ENCODE results near the gene DAPK2. TPM values are rescaled to one million over a fixed set of nuclear protein-coding genes. Genes with fewer than 3 reads are reported as not detected.

DAPK2 gene
- total RNA-seq, 1 donor from 2014 or later: 2.6 TPM

GRCh38 chr15:64024172-64025050 is 21.9 kb downstream of the DAPK2 start:
- Mint-ChIP-seq H3K27ac (no peak overlapping the region), H3K4me3 (no peak overlapping the region), H3K27me3 (ENCODE audit: low read depth) (no peaks in the 10 kb centered on the region), H3K9me3 (peaks cover 6% of the 10 kb centered on the region), H3K4me1 (peaks cover 3% of the 10 kb centered on the region), H3K36me3 (no peaks in the 10 kb centered on the region)
- no peak for DNase-seq (ENCODE audit: low spot score in 2 of 2, unreplicated experiment in 2 of 2)
- TF ChIP-seq CTCF (IDR thresholded peaks at IDR 0.05; ENCODE audit: unreplicated experiment): no peak

- Mint-ChIP-seq H3K4me1 (peaks cover 3% of the 10 kb centered on the region), H3K9me3 (peaks cover 6% of the 10 kb centered on the region), H3K36me3 (no peaks in the 10 kb centered on the region), H3K4me3 (no peak overlapping the region), H3K27ac (no peak overlapping the region), H3K27me3 (ENCODE audit: low read depth) (no peaks in the 10 kb centered on the region)
- TF ChIP-seq CTCF (IDR thresholded peaks at IDR 0.05; ENCODE audit: unreplicated experiment): no peak
- DNase-seq (ENCODE audit: low spot score in 2 of 2, unreplicated experiment in 2 of 2): no peak
These were observed 23.1 kb downstream of the DAPK2 start for GRCh38 chr15:64023220-64023619.

- Mint-ChIP-seq H3K9me3 (peaks cover 6% of the 10 kb centered on the region), H3K4me3 (no peak overlapping the region), H3K27ac (no peak overlapping the region), H3K4me1 (peaks cover 3% of the 10 kb centered on the region), H3K36me3 (no peaks in the 10 kb centered on the region), H3K27me3 (ENCODE audit: low read depth) (peaks cover 2% of the 10 kb centered on the region)
- no peak for DNase-seq (ENCODE audit: low spot score in 2 of 2, unreplicated experiment in 2 of 2)
- no peak for TF ChIP-seq CTCF (IDR thresholded peaks at IDR 0.05; ENCODE audit: unreplicated experiment)
These were observed 23.7 kb downstream of the DAPK2 start for GRCh38 chr15:64022571-64022970.

- peaks cover 2% of the 10 kb centered on the region for H3K27me3 Mint-ChIP-seq (ENCODE audit: low read depth)
- no peak overlapping the region for H3K27ac Mint-ChIP-seq
- peaks cover 3% of the 10 kb centered on the region for H3K4me1 Mint-ChIP-seq
- DNase-seq (ENCODE audit: low spot score in 2 of 2, unreplicated experiment in 2 of 2): no peak
- no peak for TF ChIP-seq CTCF (IDR thresholded peaks at IDR 0.05; ENCODE audit: unreplicated experiment)
- H3K36me3 Mint-ChIP-seq: no peaks in the 10 kb centered on the region
- peaks cover 6% of the 10 kb centered on the region for H3K9me3 Mint-ChIP-seq
- no peak overlapping the region for H3K4me3 Mint-ChIP-seq
These were observed 26.5 kb downstream of the DAPK2 start for GRCh38 chr15:64019764-64020163.

GRCh38 chr15:64017591-64018163 is 28.6 kb downstream of the DAPK2 start:
- H3K36me3 Mint-ChIP-seq: no peaks in the 10 kb centered on the region
- H3K27ac Mint-ChIP-seq: no peak overlapping the region
- peaks cover 19% of the 10 kb centered on the region for H3K4me1 Mint-ChIP-seq
- no peak for TF ChIP-seq CTCF (IDR thresholded peaks at IDR 0.05; ENCODE audit: unreplicated experiment)
- peaks cover 6% of the 10 kb centered on the region for H3K9me3 Mint-ChIP-seq
- H3K27me3 Mint-ChIP-seq (ENCODE audit: low read depth): peaks cover 2% of the 10 kb centered on the region
- no peak overlapping the region for H3K4me3 Mint-ChIP-seq
- no peak for DNase-seq (ENCODE audit: low spot score in 2 of 2, unreplicated experiment in 2 of 2)
